ENCODE measurements around the gene LCE1A.

DNA sequence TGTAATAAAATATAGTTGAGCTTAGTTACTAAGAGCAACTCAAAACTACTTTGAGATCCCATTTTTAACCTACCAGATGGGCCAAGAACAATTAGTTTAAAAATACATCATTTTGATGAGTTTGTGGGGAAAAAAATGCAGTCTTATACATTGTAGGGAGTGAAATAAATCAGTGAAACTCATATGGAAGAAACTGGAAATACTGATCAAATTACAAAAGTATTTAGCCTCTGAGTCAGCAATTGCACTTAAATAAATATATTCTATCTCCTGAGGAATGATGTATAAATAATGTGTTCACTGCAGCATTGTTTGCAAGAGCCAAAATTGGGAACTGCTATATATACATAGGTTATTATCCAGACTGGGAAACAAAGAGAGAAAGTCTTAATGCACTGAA lies 46.2 kb downstream of the LCE1A start:
- TF ChIP-seq, protein P1, sequence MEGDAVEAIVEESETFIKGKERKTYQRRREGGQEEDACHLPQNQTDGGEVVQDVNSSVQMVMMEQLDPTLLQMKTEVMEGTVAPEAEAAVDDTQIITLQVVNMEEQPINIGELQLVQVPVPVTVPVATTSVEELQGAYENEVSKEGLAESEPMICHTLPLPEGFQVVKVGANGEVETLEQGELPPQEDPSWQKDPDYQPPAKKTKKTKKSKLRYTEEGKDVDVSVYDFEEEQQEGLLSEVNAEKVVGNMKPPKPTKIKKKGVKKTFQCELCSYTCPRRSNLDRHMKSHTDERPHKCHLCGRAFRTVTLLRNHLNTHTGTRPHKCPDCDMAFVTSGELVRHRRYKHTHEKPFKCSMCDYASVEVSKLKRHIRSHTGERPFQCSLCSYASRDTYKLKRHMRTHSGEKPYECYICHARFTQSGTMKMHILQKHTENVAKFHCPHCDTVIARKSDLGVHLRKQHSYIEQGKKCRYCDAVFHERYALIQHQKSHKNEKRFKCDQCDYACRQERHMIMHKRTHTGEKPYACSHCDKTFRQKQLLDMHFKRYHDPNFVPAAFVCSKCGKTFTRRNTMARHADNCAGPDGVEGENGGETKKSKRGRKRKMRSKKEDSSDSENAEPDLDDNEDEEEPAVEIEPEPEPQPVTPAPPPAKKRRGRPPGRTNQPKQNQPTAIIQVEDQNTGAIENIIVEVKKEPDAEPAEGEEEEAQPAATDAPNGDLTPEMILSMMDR (IDR thresholded peaks at IDR 0.05; ENCODE audit: low read depth, low read length, poor library complexity, severe bottlenecking): no peak
- TF ChIP-seq EZH2phosphoT487 (IDR thresholded peaks at IDR 0.05; ENCODE audit: borderline replicate concordance, low read length): no peak
